Measurements from ENCODE around the gene DENND5B. TPM values are rescaled to one million over a fixed set of nuclear protein-coding genes. Genes with fewer than 3 reads are reported as not detected.

DENND5B gene
- total RNA-seq, 1 experiment from 2014 or later, result 34.9 TPM

DNA sequence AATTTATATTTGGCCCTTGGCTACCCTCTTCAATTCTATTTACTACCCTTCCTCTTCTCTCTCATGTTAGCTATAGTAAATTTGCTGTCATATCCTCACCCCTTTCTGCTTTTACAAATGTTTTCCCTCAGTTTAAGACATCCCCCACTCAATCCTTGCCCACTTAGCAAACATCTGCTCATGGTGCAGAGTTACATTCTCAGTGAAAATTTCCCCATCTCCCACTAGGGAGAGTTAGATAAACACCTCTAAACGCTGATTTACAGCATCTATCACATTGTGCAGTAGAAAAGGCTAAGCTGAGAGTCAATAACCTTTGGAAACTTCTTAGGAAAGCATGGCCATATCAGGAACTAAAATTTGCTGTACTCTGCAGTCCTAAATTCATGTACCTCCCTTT, 69.0 kb downstream of the DENND5B start:
- Histone ChIP-seq H3K36me3 (ENCODE audit: control insufficient read depth, insufficient read depth, low read length) (no peaks in the 10 kb centered on the region), H3K9me3 (no peaks in the 10 kb centered on the region), H3K4me1 (peaks cover 29% of the 10 kb centered on the region), H3K27me3 (replicated peaks; ENCODE audit: control insufficient read depth, insufficient read depth, low read length) (no peaks in the 10 kb centered on the region), H3K4me3 (ENCODE audit: low read depth, low read length) (no peak overlapping the region)
- Mint-ChIP-seq H3K4me1 (ENCODE audit: low read depth, unreplicated experiment) (peaks cover 33% of the 10 kb centered on the region), H3K27me3 (ENCODE audit: insufficient read depth, unreplicated experiment) (no peaks in the 10 kb centered on the region), H3K4me3 (ENCODE audit: unreplicated experiment) (no peak overlapping the region), H3K9me3 (ENCODE audit: unreplicated experiment) (no peaks in the 10 kb centered on the region), H3K36me3 (ENCODE audit: insufficient read depth, unreplicated experiment) (no peaks in the 10 kb centered on the region), H3K27ac (ENCODE audit: unreplicated experiment) (no peak overlapping the region)
- no peak for DNase-seq
- ChIA-PET POLR2A (no interaction called here), CTCF (no interaction called here)
- no TSS peak for BruUV-seq (replicated peaks)
- intact Hi-C loops (cut with micrococcal nuclease; ENCODE audit: unreplicated experiment), result loop anchor here (1.0 kb wide), 1 partner anchor 114 kb away; no protein-coding TSS in a partner anchor
- TF ChIP-seq CTCF (IDR thresholded peaks at IDR 0.05; ENCODE audit: insufficient read depth in 1 of 2, low read depth in 1 of 2, low read length in 1 of 2, severe bottlenecking in 1 of 2, unreplicated experiment in 1 of 2), result no peak

GRCh38 chr12:31519511-31519910, 71.4 kb downstream of the DENND5B start:
- TF ChIP-seq CTCF (IDR thresholded peaks at IDR 0.05; ENCODE audit: insufficient read depth in 1 of 2, low read depth in 1 of 2, low read length in 1 of 2, severe bottlenecking in 1 of 2, unreplicated experiment in 1 of 2), result no peak
- Histone ChIP-seq H3K4me3 (ENCODE audit: low read depth, low read length) (no peak overlapping the region), H3K36me3 (ENCODE audit: control insufficient read depth, insufficient read depth, low read length) (no peaks in the 10 kb centered on the region), H3K27me3 (replicated peaks; ENCODE audit: control insufficient read depth, insufficient read depth, low read length) (no peaks in the 10 kb centered on the region), H3K4me1 (peaks cover 14% of the 10 kb centered on the region; the same call in 1 of the 2 replicates), H3K9me3 (no peaks in the 10 kb centered on the region)
- intact Hi-C loops (cut with micrococcal nuclease; ENCODE audit: unreplicated experiment), result no loop called here
- ChIA-PET POLR2A (no interaction called here), CTCF (no interaction called here)
- peaks cover 21% of the 10 kb centered on the region for H3K4me1 Mint-ChIP-seq (ENCODE audit: low read depth, unreplicated experiment)
- H3K27me3 Mint-ChIP-seq (ENCODE audit: insufficient read depth, unreplicated experiment), result no peaks in the 10 kb centered on the region
- no peak for DNase-seq
- BruUV-seq (replicated peaks), result no TSS peak
- H3K27ac Mint-ChIP-seq (ENCODE audit: unreplicated experiment), result no peak overlapping the region
- no peaks in the 10 kb centered on the region for H3K36me3 Mint-ChIP-seq (ENCODE audit: insufficient read depth, unreplicated experiment)
- H3K4me3 Mint-ChIP-seq (ENCODE audit: unreplicated experiment), result no peak overlapping the region
- no peaks in the 10 kb centered on the region for H3K9me3 Mint-ChIP-seq (ENCODE audit: unreplicated experiment)

DNA sequence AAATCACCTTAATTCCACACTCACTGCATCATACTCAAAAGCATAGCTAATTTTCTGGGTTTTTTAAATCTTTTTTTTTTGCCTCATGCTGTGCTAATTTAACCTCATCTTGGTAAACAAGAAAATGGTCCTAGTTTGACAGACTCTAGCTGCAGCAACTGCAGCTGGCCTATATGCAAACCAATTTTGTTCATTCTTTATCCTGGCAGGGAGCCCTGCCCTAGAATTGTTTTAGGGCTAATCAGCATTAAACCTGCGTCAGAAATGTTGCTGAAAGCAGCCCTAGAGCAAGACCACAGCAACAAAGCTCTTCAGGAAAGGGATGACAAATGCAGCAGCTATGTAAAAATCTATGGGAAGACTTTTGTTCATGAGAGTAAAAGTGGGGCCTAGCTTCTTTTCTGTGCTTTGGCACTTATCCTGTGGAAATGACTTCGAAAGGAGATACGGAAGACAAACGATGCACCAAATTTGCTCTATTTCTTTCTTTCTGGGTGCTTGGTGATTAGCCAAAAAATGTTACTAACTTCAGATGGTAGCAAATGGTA, 72.2 kb downstream of the DENND5B start:
- peaks cover 14% of the 10 kb centered on the region; the same call in 1 of the 2 replicates for H3K4me1 ChIP-seq
- H3K27me3 Mint-ChIP-seq (ENCODE audit: insufficient read depth, unreplicated experiment), result no peaks in the 10 kb centered on the region
- no peaks in the 10 kb centered on the region for H3K9me3 ChIP-seq
- BruUV-seq (replicated peaks), result no TSS peak
- CTCF ChIA-PET, result interaction anchor here (0.7 to 1.1 kb wide), 2 partner anchors 248 to 531 kb away, joined by 3 to 4 read pairs; no protein-coding TSS in a partner anchor
- H3K4me3 Mint-ChIP-seq (ENCODE audit: unreplicated experiment), result no peak overlapping the region
- H3K36me3 ChIP-seq (ENCODE audit: control insufficient read depth, insufficient read depth, low read length), result no peaks in the 10 kb centered on the region
- H3K27ac Mint-ChIP-seq (ENCODE audit: unreplicated experiment), result peak overlapping the region; percentile 34
- no peak overlapping the region for H3K4me3 ChIP-seq (ENCODE audit: low read depth, low read length)
- no peaks in the 10 kb centered on the region for H3K36me3 Mint-ChIP-seq (ENCODE audit: insufficient read depth, unreplicated experiment)
- no peak for TF ChIP-seq CTCF (IDR thresholded peaks at IDR 0.05; ENCODE audit: insufficient read depth in 1 of 2, low read depth in 1 of 2, low read length in 1 of 2, severe bottlenecking in 1 of 2, unreplicated experiment in 1 of 2)
- no peak for DNase-seq
- no peaks in the 10 kb centered on the region for H3K9me3 Mint-ChIP-seq (ENCODE audit: unreplicated experiment)
- POLR2A ChIA-PET, result interaction anchor here (1.3 kb wide), 2 partner anchors 71 to 192 kb away, joined by 3 to 6 read pairs; no protein-coding TSS in a partner anchor
- H3K27me3 ChIP-seq (replicated peaks; ENCODE audit: control insufficient read depth, insufficient read depth, low read length), result no peaks in the 10 kb centered on the region
- intact Hi-C loops (cut with micrococcal nuclease; ENCODE audit: unreplicated experiment), result no loop called here
- H3K4me1 Mint-ChIP-seq (ENCODE audit: low read depth, unreplicated experiment), result peaks cover 21% of the 10 kb centered on the region

Data from Caco-2 (cell line).